Hematopoietic multipotent progenitor cell treated with erythropoietin and hydrocortisone succinate and interleukin-3 and kit ligand, for 6 days (in vitro differentiated cells): Measurements from ENCODE around the gene ZCCHC24.

ENCODE experiments used
- DNase-seq: peaks from one replicate; pipeline ENCODE4 v3.0.0-alpha.2; 2015

ZCCHC24 gene

DNA sequence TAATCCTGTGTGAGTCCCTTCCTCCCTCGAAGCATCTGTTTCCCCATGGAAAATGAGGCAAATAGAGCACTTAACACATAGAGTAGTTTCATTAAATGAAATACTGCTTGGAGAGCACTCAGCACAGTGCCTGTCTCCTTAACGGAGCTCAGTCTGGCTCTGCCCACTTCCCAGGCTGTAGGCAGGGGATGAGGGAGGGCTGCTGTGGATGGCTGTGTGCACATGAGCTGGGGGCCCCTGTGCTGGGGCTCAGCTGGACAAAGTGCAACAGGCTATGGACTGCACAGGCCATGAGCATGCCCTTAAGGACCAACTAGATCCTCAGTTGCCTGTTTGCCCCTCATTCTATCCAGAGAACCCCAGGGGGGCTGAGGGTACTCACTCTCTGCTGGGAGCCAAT is 14.5 kb downstream of the ZCCHC24 start:
- DNase-seq = no peak

- no peak for DNase-seq
Measured at GRCh38 chr10:79430325-79430905, 15.0 kb downstream of the ZCCHC24 start.

DNA sequence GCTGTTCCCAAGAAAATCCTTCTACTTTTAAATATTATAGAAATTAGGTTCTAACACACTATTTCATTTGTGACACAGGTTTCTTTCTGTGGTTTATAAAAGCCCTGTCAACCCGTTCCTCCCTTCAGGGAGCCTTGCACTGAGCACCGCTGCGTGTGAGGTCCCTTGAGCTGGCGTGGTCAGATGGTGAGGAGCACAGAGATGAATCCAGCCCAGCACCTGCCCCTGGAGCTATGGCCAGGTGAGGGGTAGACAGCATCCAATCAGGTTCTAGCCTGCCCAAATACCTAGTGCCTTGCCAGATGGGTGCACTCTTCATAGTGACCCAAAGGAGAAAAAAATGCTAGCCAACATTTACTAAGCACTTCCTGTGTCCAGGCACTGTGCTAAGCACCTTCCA is 15.7 kb downstream of the ZCCHC24 start:
- no peak for DNase-seq

DNA sequence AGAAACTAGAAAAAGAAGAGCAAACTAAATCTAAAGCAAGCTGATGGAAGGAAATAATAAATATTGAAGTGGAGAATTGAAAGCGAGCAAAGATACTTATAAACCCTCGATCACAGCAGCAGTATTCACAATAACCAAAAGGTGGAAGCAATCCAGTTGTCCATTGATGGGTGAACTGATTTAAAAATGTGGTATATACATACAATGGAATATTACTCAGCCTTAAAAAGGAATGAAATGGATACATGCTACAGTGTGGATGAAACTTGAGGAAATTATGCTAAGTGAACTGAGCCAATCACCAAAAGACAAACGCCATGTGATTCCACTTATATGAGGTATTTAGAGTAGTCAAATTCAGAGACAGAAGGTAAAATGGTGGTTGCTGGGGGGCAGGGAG is 17.5 kb downstream of the ZCCHC24 start:
- DNase-seq = no peak

GRCh38 chr10:79425074-79425532 is 20.3 kb downstream of the ZCCHC24 start:
- no peak for DNase-seq

DNA sequence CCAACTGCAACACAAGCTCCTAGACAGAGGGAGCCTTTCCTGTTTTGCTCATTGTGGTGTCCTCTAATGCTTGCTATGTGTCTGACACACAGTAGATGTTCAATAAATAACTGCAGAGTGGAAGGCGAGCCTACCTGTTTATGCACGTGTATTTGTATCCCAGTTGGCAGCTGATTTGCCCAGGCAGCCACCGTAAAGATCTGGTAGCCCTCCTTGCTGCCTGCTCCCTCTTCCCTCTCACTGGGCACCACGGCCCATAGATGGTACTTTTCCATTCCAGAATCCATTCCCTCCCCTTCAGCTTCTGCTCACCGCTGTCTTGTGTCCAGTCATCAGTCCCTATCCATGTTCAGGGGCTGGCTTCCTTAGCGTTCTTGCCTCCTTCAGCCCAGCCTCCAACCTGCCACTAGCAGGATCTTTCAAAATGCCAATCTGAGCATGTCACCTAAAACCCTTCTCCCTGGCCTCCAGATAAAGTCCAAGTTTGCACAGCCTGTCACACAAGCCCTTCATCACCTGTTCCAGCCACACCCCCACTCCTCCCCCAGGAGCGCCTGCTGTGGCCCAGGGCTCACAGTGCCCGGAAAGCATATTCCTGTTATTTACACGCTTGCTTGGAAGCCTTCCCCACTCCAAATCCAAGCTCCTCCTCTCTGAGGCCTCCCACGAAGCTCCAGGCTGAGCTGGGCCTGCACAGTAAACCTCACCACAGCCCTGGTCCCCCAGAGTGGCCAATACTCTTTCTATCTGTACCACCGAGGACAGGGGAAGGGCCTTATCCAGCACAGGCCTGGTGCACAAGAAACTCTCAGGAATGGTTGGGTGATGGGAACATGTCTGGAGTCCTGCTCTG is 21.0 kb downstream of the ZCCHC24 start:
- DNase-seq = no peak

DNA sequence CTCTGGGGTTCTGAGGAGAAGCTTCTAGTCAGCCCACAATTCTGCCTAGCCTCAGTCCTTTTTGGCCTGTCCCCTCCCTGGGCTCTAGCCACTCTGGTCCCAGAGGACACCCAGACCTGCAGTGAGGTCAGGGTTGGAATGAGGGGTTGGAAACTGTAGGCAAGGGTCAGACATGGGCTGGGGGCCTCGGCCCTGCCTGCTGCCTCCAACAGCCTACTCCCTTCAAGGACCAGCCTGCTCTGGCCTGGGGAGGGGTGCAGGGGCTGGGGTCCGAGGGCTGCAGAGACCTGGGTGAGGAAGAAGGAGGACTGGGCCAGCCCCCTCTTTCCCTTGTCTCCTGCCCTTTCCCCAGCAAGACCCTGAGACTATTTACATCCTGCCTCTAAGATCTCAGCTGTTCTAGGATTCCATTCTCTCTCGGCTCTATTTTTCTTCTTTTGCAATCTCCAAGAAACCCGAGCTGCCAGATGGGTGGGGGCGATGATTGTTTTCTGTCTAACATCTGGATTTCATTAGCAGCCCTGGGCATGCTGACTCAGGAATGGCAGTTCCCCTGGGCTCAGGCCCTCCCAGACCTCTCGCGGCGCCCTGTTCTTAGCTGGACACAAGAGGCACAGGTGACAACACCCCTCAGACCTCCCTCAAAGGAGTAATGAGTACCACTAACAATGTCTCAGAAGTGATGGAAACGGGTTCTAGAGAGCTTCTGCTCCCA is 23.1 kb downstream of the ZCCHC24 start:
- no peak for DNase-seq

DNA sequence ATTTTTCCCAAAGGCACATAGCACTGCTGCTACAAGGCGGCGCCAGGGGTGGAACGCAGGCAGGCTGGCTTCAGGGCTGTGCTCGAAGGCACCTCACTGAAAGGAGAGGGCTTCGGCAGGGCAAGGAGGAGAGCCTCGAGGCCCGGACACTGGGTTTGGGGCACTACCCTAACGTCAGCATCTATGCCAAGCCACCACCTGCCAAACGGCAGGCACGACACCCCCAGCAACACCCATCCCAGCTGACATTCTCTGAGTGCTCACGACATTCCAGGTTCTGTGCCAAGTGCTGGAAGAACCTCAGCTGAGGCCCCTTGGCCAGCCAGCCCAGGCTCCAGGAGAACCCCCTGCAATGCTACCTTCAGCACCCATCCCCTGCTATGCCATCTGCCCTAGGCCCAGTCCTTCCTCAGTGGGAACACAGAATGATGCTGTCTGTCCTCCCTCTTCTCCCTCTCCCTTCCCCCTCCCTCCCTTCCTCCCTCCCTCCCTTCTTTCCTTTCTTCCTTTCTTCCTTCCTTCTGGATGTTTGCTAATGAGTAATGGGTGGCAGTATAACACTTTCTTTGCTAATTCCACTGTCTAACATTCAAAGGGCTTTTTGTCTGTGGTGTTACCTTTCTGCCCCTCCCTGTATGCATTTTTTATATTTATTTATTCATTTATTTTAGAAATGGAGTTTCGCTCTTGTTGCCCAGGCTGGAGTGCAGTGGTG is 24.3 kb downstream of the ZCCHC24 start:
- no peak for DNase-seq

GRCh38 chr10:79418886-79419595 is 26.4 kb downstream of the ZCCHC24 start:
- DNase-seq = no peak

GRCh38 chr10:79418274-79418673 is 27.1 kb downstream of the ZCCHC24 start:
- DNase-seq = no peak

DNA sequence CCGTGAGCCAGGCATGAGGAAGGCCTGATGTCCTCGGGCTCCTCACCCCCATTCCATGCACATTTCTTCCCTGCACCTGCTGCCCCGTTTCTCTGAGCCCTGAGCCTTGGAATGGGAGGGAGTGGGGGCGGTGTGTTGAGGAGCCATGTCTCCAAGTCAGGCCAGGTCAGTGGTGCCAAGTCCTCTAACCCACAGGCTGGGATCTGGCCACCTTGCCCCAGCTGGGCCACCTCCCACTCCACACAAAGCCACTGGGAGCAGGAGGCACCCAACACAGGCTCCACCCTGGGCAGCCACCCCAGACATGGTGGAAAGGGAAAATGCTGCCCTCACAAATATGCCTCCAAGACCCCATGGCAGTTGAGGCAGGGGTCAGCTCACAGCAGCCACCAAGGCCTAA is 27.7 kb downstream of the ZCCHC24 start:
- no peak for DNase-seq

DNA sequence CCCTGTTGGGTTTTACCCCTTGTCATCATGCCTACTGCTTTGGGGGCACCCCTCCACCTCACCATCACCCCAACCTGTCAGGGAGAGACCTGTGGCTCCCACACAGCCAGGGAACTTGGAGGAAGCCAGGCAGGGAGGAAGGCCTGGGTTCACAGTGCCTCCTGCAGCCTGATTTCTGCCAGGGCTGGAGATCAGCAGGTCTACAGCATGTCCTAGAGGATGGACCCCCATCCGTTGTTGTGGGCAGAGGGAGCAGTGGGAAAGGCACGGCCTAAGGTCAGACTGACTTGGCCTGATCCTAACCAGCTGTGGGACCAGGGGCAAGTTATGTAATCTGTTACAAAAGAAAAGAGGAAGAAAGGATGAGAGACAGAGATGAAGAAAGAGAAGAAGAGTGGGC is 28.2 kb downstream of the ZCCHC24 start:
- DNase-seq = no peak

- no peak for DNase-seq
Measured at GRCh38 chr10:79416578-79417255, 28.7 kb downstream of the ZCCHC24 start.

DNA sequence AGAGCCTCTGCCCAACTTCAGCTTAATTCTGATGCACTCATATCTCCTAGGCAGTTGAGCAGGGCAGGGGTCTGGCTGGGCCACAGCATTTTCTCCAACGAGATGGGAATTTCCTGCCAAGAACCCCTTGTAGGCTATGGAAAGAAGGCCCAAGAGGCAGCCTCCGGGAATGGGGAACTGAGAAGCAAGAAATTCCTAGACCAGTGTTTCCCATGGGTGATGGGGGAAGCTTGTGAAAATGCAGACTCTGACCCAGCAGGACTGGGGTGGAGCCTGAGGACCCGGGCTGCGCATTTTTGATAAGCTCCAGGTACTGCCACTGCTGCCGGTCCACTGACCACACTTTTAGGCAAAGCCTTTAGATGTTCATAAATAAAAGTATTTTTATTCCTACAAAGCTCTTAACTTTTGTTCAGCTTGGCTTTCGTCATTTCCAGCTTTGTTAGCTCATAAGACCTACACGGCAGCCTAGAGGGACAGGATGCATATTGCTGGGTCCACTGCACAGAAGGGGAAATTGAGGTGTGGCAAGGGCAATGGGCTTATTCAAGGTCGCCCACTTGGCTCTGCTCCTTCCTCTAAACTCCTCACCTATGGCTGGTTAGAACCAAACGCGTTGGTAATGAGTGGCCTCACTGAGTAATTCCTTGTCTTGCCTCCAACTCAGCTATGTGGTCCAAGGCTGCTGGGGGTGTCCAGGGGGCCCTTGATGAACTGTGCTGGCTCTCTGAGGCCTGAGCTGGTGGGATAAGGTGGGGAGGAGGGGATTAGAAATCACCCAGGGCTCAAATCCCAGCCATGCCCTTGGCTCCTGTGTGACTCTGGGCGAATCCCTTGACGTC is 29.5 kb downstream of the ZCCHC24 start:
- DNase-seq = no peak

GRCh38 chr10:79414714-79415113 is 30.7 kb downstream of the ZCCHC24 start:
- no peak for DNase-seq

DNA sequence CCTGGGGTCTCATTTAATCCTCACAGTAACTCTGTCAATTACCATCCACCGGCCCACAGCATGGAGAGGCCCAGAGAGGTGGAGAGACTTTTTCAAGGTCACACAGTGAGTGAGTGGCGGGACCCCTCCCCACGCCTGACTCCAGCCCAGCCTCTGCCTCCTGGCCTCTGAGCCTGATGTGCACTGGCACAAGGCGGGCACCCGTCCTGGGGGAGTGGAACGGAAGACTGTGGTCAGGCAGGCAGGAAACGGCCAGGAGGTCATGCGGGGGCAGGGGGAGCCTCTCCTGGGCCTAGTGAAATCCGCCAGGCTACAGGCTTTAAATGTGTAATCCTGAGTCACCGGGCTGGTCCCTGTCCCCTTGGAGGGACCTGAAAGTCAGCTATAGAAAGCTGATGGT is 32.2 kb downstream of the ZCCHC24 start:
- peak; percentile 40 for DNase-seq

DNA sequence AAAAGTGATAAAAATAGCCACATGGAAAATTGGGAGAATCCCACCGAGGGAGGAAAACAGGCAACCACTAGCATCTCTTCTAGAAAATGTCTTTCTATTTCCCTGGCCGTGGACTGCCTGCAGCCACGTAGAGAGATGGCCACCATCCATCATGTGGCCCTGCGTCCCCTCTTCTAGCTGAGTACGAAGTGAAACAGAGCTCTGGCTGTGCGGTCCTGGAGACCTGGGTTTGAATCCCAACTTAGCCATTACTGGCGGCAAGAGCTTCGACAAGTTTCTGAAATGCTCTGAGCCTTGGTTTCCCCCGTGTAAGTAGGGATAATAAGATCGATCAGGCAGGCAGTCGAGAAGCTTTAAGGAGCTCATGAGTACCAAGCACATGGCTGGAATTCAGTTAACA is 32.9 kb downstream of the ZCCHC24 start:
- no peak for DNase-seq

- DNase-seq = no peak
Measured at GRCh38 chr10:79411546-79412495, 33.6 kb downstream of the ZCCHC24 start.

DNA sequence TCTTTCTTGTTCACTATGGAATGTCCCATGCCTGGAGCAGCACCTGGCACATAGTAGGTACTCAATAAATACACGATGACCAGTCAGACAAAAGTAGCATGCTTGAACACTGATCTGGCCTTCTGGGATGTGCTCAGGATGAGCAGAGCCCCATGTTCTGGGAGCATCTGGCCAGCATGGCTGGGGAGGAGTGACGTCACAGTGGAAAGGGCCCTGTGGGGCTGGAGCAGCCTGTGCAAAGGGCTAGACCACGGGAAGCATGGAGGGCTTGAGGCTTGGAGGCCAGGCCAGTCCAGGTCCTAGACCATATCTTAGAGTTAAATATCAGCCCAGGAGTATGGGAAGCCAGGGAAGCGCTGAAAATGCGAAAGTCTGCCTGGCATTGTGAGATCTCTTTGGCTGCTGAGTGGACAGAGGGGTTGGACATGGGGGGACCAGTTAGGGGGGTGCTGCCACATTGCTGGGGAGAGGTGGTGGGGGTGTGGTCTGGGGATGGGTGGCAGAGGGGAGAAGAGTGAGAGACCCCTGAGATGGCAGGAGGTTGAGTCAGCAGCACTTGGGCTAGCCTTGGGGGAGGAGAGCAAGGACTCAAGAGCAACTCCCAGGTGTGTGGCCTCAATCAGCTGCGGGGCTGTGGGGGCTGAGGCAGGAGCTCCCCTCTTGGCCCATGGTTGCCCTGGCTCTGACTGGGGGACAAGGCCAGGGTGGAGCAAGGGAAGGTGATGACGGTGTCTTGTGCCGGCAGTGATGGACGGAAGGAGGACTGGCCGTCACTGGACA is 34.9 kb downstream of the ZCCHC24 start:
- no peak for DNase-seq
